Measurements from ENCODE around the gene MS4A15. TPM values are rescaled to one million over a fixed set of nuclear protein-coding genes. Genes with fewer than 3 reads are reported as not detected.

MS4A15 gene
- total RNA-seq, 1 donor from 2014 or later: 113 TPM

DNA sequence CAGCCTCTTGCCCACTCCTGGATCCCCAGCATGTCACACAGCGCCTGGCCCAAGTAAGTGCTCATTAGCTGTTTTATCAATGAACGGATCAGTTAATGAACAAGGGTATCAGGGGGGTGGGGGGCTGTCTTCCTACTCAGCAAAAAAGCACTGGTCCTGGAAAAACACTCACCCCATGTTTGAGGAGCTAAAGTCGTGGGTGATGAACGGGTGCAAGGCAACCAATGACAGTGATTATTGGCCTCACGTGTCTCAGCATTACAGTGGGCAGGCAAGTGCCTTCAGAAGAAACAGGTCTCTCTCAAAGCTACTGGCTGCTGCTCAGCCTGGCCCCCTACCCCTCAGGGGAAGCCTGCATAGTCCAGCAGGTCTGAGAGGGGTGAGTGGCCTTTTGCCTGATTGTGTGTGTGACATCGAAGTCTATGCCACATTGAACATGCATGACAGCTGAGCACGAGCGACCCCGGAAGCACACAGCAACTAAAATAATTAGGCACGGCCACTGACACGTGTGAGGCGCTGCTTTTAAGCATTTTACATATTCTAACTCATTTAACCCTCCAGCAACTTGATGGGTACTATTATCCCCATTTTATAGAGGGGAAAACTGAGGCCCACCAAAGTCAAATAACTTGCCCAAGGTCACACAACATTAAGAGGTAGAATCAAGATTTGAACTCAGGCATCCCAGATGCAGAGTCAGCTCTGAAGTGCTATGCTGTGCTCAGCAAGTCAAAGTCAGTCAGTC lies 25.9 kb downstream of the MS4A15 start:
- Histone ChIP-seq H3K36me3 (no peaks in the 10 kb centered on the region), H3K4me1 (peaks cover 8% of the 10 kb centered on the region), H3K4me3 (no peak overlapping the region), H3K9me3 (no peaks in the 10 kb centered on the region), H3K27me3 (ENCODE audit: low read depth) (no peaks in the 10 kb centered on the region), H3K27ac (no peak overlapping the region)
- intact Hi-C loops (cut with DNase I): no loop called here
- ATAC-seq (no peak), DNase-seq (no peak)
- TF ChIP-seq, protein P1, sequence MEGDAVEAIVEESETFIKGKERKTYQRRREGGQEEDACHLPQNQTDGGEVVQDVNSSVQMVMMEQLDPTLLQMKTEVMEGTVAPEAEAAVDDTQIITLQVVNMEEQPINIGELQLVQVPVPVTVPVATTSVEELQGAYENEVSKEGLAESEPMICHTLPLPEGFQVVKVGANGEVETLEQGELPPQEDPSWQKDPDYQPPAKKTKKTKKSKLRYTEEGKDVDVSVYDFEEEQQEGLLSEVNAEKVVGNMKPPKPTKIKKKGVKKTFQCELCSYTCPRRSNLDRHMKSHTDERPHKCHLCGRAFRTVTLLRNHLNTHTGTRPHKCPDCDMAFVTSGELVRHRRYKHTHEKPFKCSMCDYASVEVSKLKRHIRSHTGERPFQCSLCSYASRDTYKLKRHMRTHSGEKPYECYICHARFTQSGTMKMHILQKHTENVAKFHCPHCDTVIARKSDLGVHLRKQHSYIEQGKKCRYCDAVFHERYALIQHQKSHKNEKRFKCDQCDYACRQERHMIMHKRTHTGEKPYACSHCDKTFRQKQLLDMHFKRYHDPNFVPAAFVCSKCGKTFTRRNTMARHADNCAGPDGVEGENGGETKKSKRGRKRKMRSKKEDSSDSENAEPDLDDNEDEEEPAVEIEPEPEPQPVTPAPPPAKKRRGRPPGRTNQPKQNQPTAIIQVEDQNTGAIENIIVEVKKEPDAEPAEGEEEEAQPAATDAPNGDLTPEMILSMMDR (IDR thresholded peaks at IDR 0.05): no peak

DNA sequence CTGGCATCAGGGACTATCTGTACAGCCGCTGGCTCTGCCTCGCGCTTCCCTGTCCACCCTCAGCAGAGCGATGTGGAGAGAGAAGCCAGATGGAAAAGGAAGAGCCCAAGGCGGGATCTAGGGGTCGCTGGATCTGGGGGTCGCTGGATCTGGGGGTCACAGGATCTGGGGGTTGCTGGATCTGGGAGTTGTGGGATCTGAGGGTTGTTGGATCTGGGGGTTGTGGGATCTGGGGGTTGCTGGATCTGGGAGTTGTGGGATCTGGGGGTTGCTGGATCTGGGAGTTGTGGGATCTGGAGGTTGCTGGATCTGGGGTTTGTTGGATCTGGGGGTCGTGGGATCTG lies 26.4 kb downstream of the MS4A15 start:
- no peak for DNase-seq
- Histone ChIP-seq H3K4me1 (peaks cover 8% of the 10 kb centered on the region), H3K36me3 (no peaks in the 10 kb centered on the region), H3K9me3 (no peaks in the 10 kb centered on the region), H3K27ac (no peak overlapping the region), H3K27me3 (ENCODE audit: low read depth) (no peaks in the 10 kb centered on the region), H3K4me3 (no peak overlapping the region)
- intact Hi-C loops (cut with DNase I): no loop called here
- ATAC-seq: no peak
- TF ChIP-seq, protein P1 (IDR thresholded peaks at IDR 0.05): no peak

DNA sequence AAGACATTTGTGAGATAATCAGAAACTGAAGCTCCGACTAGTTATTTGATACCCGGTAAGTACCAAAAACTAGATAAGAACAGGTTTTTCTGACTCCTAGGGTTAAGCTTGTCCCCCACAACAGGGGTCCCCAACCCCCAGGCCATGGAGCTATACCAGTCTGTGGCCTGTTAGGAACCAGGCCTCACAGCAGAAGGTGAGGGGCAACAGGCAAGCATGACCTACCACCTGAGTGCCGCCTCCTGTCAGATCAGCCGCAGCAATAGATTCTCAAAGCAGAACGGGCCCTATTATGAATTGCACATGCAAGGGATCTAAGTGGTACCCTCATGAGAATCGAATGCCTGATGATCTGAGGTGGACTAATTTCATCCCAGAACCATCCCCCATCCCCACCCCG lies 27.2 kb downstream of the MS4A15 start:
- intact Hi-C loops (cut with DNase I): no loop called here
- ATAC-seq: no peak
- DNase-seq: peak; percentile 10

DNA sequence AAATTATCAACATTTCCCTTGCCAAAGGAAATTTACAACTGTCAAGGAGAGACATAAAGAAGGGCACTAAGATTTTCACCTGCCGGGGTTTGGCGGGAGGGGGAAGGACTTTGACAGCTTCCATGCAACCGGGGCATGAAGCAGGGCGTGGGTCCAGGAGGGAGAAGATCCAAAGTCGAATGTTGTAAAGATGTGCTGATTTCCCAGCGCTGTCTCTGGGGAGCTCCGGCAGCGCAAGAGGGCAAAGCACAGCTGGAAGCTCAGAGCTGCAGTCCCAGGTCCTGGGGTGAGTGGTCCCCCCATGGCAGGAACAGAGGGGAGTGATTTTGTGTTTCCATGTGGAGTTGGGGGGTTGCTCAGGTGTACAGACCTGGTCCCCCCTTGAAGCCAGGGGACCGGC lies 28.5 kb downstream of the MS4A15 start, which contains the start of gene MS4A10:
Gene MS4A10 (plus strand): TSS at position 198 of the 400 bp plus-strand sequence. CDS start 5,003 bp downstream, outside the sequence.
- ATAC-seq (no peak), DNase-seq (peak; percentile 22)
- H3K27me3 ChIP-seq (ENCODE audit: low read depth): no peaks in the 10 kb centered on the region
- peaks cover 8% of the 10 kb centered on the region for H3K4me1 ChIP-seq
- intact Hi-C loops (cut with DNase I): no loop called here
- no peaks in the 10 kb centered on the region for H3K9me3 ChIP-seq
- H3K36me3 ChIP-seq: no peaks in the 10 kb centered on the region
- no peak within 1 kb of the TSS for H3K4me3 ChIP-seq
- no peak within 1 kb of the TSS for H3K27ac ChIP-seq
- TF ChIP-seq, protein P1 (IDR thresholded peaks at IDR 0.05): no peak

More for the DNA sequence above, 27.2 kb downstream of the MS4A15 start:
- Histone ChIP-seq H3K36me3 (no peaks in the 10 kb centered on the region), H3K4me3 (no peak overlapping the region), H3K4me1 (peaks cover 8% of the 10 kb centered on the region), H3K27me3 (ENCODE audit: low read depth) (no peaks in the 10 kb centered on the region), H3K27ac (no peak overlapping the region), H3K9me3 (no peaks in the 10 kb centered on the region)
- TF ChIP-seq, protein P1 (IDR thresholded peaks at IDR 0.05): no peak

DNA sequence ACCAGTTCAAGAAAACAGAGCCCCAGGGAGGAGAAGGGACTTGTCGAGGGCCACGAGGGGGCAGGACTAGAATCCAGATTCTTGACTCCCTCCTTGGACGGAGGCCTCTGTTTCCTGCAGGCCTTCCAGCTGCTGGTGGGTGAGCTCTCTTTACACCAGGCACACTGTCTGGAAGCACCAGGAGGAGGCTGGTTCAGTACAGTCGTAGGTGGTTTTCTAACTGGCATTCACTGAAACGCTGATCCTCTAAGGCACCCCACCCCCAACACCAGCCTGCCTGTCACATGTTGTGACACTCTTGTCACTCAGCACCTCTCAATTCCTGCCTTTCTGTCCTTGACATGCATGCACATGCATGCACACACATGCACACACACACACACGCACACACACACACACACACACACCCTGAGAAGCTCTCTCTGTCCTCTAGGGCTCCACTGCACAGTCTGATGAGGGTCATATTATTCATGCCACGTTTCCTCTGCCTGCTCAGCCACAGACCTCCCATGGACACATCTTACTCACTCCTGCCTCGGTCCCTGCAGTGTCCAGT lies 29.2 kb downstream of the MS4A15 start:
- Histone ChIP-seq H3K27me3 (ENCODE audit: low read depth) (no peaks in the 10 kb centered on the region), H3K4me1 (peaks cover 8% of the 10 kb centered on the region), H3K4me3 (no peak overlapping the region), H3K9me3 (no peaks in the 10 kb centered on the region), H3K27ac (no peak overlapping the region), H3K36me3 (no peaks in the 10 kb centered on the region)
- TF ChIP-seq, protein P1 (IDR thresholded peaks at IDR 0.05): no peak
- peak; percentile 5 to 7 for ATAC-seq
- peak; percentile 7 for DNase-seq
- intact Hi-C loops (cut with DNase I): no loop called here
